NB4 (cell line): ENCODE results near the gene UBAP2.
"Not testable (repeated sequence)": the region's sequence is repeated elsewhere in the genome, so short reads cannot be mapped to it uniquely, and the experiment has no call there.

ENCODE experiments used
- DNase-seq: peaks from one replicate; pipeline ENCODE4 v3.0.0; 2010; ENCODE audit warnings: low read depth
- H3K4me3 ChIP-seq: one replicate; pipeline ENCODE4 v1.5.1; 2011; ENCODE audit warnings: mild to moderate bottlenecking, low read depth, low read length, moderate library complexity
- CTCF ChIP-seq: IDR thresholded peaks from one replicate; pipeline ENCODE4 v1.5.1; 2012; ENCODE audit warnings: low read depth, low read length
- MAX ChIP-seq: IDR thresholded peaks from 2 replicates; pipeline ENCODE4 v1.6.1; 2011; ENCODE audit warnings: low read depth, low read length
- MYC ChIP-seq: IDR thresholded peaks from 2 replicates; pipeline ENCODE4 v1.6.1; 2011; ENCODE audit warnings: low read depth, low read length
- POLR2A ChIP-seq: IDR thresholded peaks from 2 replicates; pipeline ENCODE4 v1.6.1; 2011; ENCODE audit warnings: mild to moderate bottlenecking; ENCODE audit not compliant: insufficient read length; ENCODE audit errors: extremely low read depth

The UBAP2 gene

GRCh38 chr9:33964086-33964768 lies 84.5 kb downstream of the UBAP2 start:
- no peak overlapping the region for H3K4me3 ChIP-seq
- TF ChIP-seq MAX (no peak), MYC (no peak), CTCF (no peak), POLR2A (no peak)
- no peak for DNase-seq

GRCh38 chr9:33962468-33962867 lies 86.2 kb downstream of the UBAP2 start:
- not testable (repeated sequence) for DNase-seq

GRCh38 chr9:33959725-33960124 lies 89.0 kb downstream of the UBAP2 start:
- TF ChIP-seq CTCF = no peak
- TF ChIP-seq MAX = no peak
- no peak for TF ChIP-seq MYC
- no peak for TF ChIP-seq POLR2A
- H3K4me3 ChIP-seq = no peak overlapping the region
- no peak for DNase-seq

More at GRCh38 chr9:33962468-33962867, 86.2 kb downstream of the UBAP2 start:
- not testable (repeated sequence) for H3K4me3 ChIP-seq

GRCh38 chr9:33956544-33956943 lies 92.1 kb downstream of the UBAP2 start:
- H3K4me3 ChIP-seq = no peak overlapping the region
- no peak for DNase-seq
- no peak for TF ChIP-seq MAX
- TF ChIP-seq CTCF = no peak
- TF ChIP-seq MYC = no peak
- no peak for TF ChIP-seq POLR2A

GRCh38 chr9:33952066-33952465 lies 96.6 kb downstream of the UBAP2 start:
- TF ChIP-seq MAX (no peak), CTCF (no peak), MYC (no peak), POLR2A (no peak)
- H3K4me3 ChIP-seq = no peak overlapping the region
- DNase-seq = peak; percentile 41

- no peak for TF ChIP-seq POLR2A
- TF ChIP-seq MAX = no peak
- no peak for TF ChIP-seq MYC
- TF ChIP-seq CTCF = no peak
- no peak for DNase-seq
Observed at GRCh38 chr9:33950371-33950770, 98.3 kb downstream of the UBAP2 start.

More at GRCh38 chr9:33950371-33950770, 98.3 kb downstream of the UBAP2 start:
- H3K4me3 ChIP-seq = no peak overlapping the region
